ENCODE data around the gene RCBTB2.

Gene RCBTB2

GRCh38 chr13:48486836-48487235 is 46.0 kb downstream of the RCBTB2 start:
- TF ChIP-seq CTCF (conservative IDR thresholded peaks at IDR 0.05) = no peak
- no peak for TF ChIP-seq ZFX (IDR thresholded peaks at IDR 0.05)
- no peak overlapping the region for H3K27ac ChIP-seq

GRCh38 chr13:48486362-48486761 is 46.5 kb downstream of the RCBTB2 start:
- no peak overlapping the region for H3K27ac ChIP-seq
- TF ChIP-seq CTCF (conservative IDR thresholded peaks at IDR 0.05) (no peak), ZFX (IDR thresholded peaks at IDR 0.05) (no peak)

- TF ChIP-seq CTCF (conservative IDR thresholded peaks at IDR 0.05) = no peak
- TF ChIP-seq ZFX (IDR thresholded peaks at IDR 0.05) = no peak
- H3K27ac ChIP-seq = no peak overlapping the region
Measured at GRCh38 chr13:48485432-48485831, 47.4 kb downstream of the RCBTB2 start.

GRCh38 chr13:48483575-48483974 is 49.3 kb downstream of the RCBTB2 start:
- H3K27ac ChIP-seq = no peak overlapping the region
- TF ChIP-seq ZFX (IDR thresholded peaks at IDR 0.05) = no peak
- TF ChIP-seq CTCF (conservative IDR thresholded peaks at IDR 0.05) = no peak

GRCh38 chr13:48478391-48478790 is 54.5 kb downstream of the RCBTB2 start:
- TF ChIP-seq ZFX (IDR thresholded peaks at IDR 0.05) = no peak
- TF ChIP-seq CTCF (conservative IDR thresholded peaks at IDR 0.05) = no peak

GRCh38 chr13:48477191-48477855 is 55.6 kb downstream of the RCBTB2 start:
- no peak overlapping the region for H3K27ac ChIP-seq
- TF ChIP-seq ZFX (IDR thresholded peaks at IDR 0.05) (no peak), CTCF (conservative IDR thresholded peaks at IDR 0.05) (no peak)

More at GRCh38 chr13:48478391-48478790, 54.5 kb downstream of the RCBTB2 start:
- H3K27ac ChIP-seq = no peak overlapping the region

GRCh38 chr13:48476686-48477085 is 56.2 kb downstream of the RCBTB2 start:
- H3K27ac ChIP-seq = no peak overlapping the region
- TF ChIP-seq ZFX (IDR thresholded peaks at IDR 0.05) (no peak), CTCF (conservative IDR thresholded peaks at IDR 0.05) (no peak)
